Fibroblast of lung (primary cell): ENCODE data around the gene PUS10. TPM values are rescaled to one million over a fixed set of nuclear protein-coding genes. Genes with fewer than 3 reads are reported as not detected.

Source experiments
- DNase-seq, 2 donors: peaks; one replicate each; pipeline versions ENCODE4 v3.0.0 to v3.0.0-alpha.2; 2010; ENCODE audit warnings: low read depth in 2 of 2
- H2AFZ ChIP-seq: 2 replicates; pipeline ENCODE4 v1.5.1; 2012; ENCODE audit warnings: low read length, control low read depth, inconsistent platforms
- H3K27ac ChIP-seq: 2 replicates; pipeline ENCODE4 v1.5.1; 2011; ENCODE audit warnings: low read length, control low read depth; ENCODE audit not compliant: insufficient read depth
- H3K27me3 ChIP-seq: 2 replicates; pipeline ENCODE4 v1.5.1; 2011; ENCODE audit warnings: mild to moderate bottlenecking, low read length; ENCODE audit not compliant: control insufficient read depth, insufficient read depth
- H3K36me3 ChIP-seq: 2 replicates; pipeline ENCODE4 v1.5.1; 2011; ENCODE audit warnings: low read length; ENCODE audit not compliant: control insufficient read depth, insufficient read depth
- H3K4me1 ChIP-seq: 2 replicates; pipeline ENCODE4 v1.5.1; 2011; ENCODE audit warnings: low read length; ENCODE audit not compliant: control insufficient read depth, insufficient read depth; ENCODE audit errors: extremely low read depth
- H3K4me2 ChIP-seq: 2 replicates; pipeline ENCODE4 v1.5.1; 2011; ENCODE audit warnings: low read length, control low read depth; ENCODE audit not compliant: insufficient read depth; ENCODE audit errors: extremely low read depth
- H3K4me3 ChIP-seq, 4 experiments: fragments of 200-600 bp in 1 of 4; sonication (generic) in 1 of 4; replicated peaks in 1 of 4; 2 replicates each; pipeline ENCODE4 v1.5.1; 2011 to 2016; ENCODE audit warnings: low read length in 4 of 4, low read depth in 3 of 4, mild to moderate bottlenecking in 3 of 4, control low read depth in 2 of 4, inconsistent platforms in 1 of 4, mixed read lengths in 1 of 4; ENCODE audit not compliant: insufficient read depth in 1 of 4; ENCODE audit errors: control extremely low read depth in 1 of 4
- H3K79me2 ChIP-seq: 2 replicates; pipeline ENCODE4 v1.5.1; 2012; ENCODE audit warnings: mild to moderate bottlenecking, low read length, inconsistent platforms; ENCODE audit not compliant: control insufficient read depth, insufficient read depth
- H3K9ac ChIP-seq: 2 replicates; pipeline ENCODE4 v1.5.1; 2011; ENCODE audit warnings: mild to moderate bottlenecking, low read length, control low read depth; ENCODE audit not compliant: insufficient read depth
- H3K9me3 ChIP-seq: 2 replicates; pipeline ENCODE4 v1.5.1; 2012; ENCODE audit warnings: low read depth, low read length; ENCODE audit not compliant: control insufficient read depth, insufficient read depth
- H4K20me1 ChIP-seq: 2 replicates; pipeline ENCODE4 v1.5.1; 2011; ENCODE audit warnings: low read length; ENCODE audit not compliant: control insufficient read depth, insufficient read depth; ENCODE audit errors: extremely low read depth
- CTCF ChIP-seq, 2 donors: IDR thresholded peaks in 1 of 2; conservative IDR thresholded peaks in 1 of 2; 1 replicate in 1 of 2; 2 replicates in 1 of 2; pipeline ENCODE4 v1.5.1; 2011 to 2012; ENCODE audit warnings: low read length in 2 of 2, control low read depth in 1 of 2, inconsistent platforms in 1 of 2, low read depth in 1 of 2, mild to moderate bottlenecking in 1 of 2
- EZH2 ChIP-seq: IDR thresholded peaks from 2 replicates; pipeline ENCODE4 v1.5.1; 2012; ENCODE audit warnings: low read length, control low read depth, mild to moderate bottlenecking; ENCODE audit errors: missing control alignments
- polyA plus RNA-seq, 2 donors: library from polyadenylated mRNA; depleted of rRNA in 1 of 2; stranded (reverse) in 1 of 2; unstranded in 1 of 2; fragments of >200 nt; gene quantifications; 2 replicates each; pipeline ENCODE4 v1.2.1, GENCODE V29; 2011 to 2012; ENCODE audit warnings: missing spikeins in 1 of 2
- total RNA-seq: library from RNA; depleted of rRNA; stranded (reverse); fragments of >200 nt; gene quantifications from 2 replicates; pipeline ENCODE4 v1.2.1, GENCODE V29; 2014

The PUS10 gene
- total and polyA plus RNA-seq, 2 donors (not counting 1 experiment from before 2014, with no cell fraction given), result 6.0 to 9.2 TPM

GRCh38 chr2:60962528-60962927 lies 55.5 kb downstream of the PUS10 start:
- no peaks in the 10 kb centered on the region for H3K36me3 ChIP-seq
- no peak overlapping the region for H3K4me2 ChIP-seq

GRCh38 chr2:60961457-60961856 lies 56.6 kb downstream of the PUS10 start:
- Histone ChIP-seq H3K9me3 (no peaks in the 10 kb centered on the region), H3K4me3 (no peak overlapping the region), H4K20me1 (no peaks in the 10 kb centered on the region), H3K79me2 (no peaks in the 10 kb centered on the region), H3K4me1 (no peaks in the 10 kb centered on the region), H3K9ac (no peak overlapping the region), H3K4me2 (no peak overlapping the region), H3K27me3 (no peaks in the 10 kb centered on the region), H3K27ac (no peak overlapping the region), H2AFZ (no peak overlapping the region), H3K36me3 (no peaks in the 10 kb centered on the region)
- peak; percentile 44 to 47 for DNase-seq
- TF ChIP-seq EZH2, result no peak
- TF ChIP-seq CTCF (conservative IDR thresholded peaks at IDR 0.05 in 1 of 2, IDR thresholded peaks at IDR 0.05 in 1 of 2; ENCODE audit: low read depth in 1 of 2, low read length in 2 of 2), result no peak

More at GRCh38 chr2:60962528-60962927, 55.5 kb downstream of the PUS10 start:
- DNase-seq, result no peak
- H3K79me2 ChIP-seq, result no peaks in the 10 kb centered on the region
- no peaks in the 10 kb centered on the region for H4K20me1 ChIP-seq
- TF ChIP-seq EZH2 (no peak), CTCF (conservative IDR thresholded peaks at IDR 0.05 in 1 of 2, IDR thresholded peaks at IDR 0.05 in 1 of 2; ENCODE audit: low read depth in 1 of 2, low read length in 2 of 2) (no peak)
- no peak overlapping the region for H3K4me3 ChIP-seq
- no peaks in the 10 kb centered on the region for H3K27me3 ChIP-seq
- no peaks in the 10 kb centered on the region for H3K4me1 ChIP-seq
- H3K27ac ChIP-seq, result no peak overlapping the region
- H3K9me3 ChIP-seq, result no peaks in the 10 kb centered on the region
- no peak overlapping the region for H3K9ac ChIP-seq
- no peak overlapping the region for H2AFZ ChIP-seq

- no peak for DNase-seq
- no peak overlapping the region for H3K4me3 ChIP-seq
- no peaks in the 10 kb centered on the region for H3K27me3 ChIP-seq
- no peaks in the 10 kb centered on the region for H3K79me2 ChIP-seq
- H3K27ac ChIP-seq, result no peak overlapping the region
- no peaks in the 10 kb centered on the region for H3K36me3 ChIP-seq
- no peak overlapping the region for H2AFZ ChIP-seq
- no peaks in the 10 kb centered on the region for H3K4me1 ChIP-seq
- H4K20me1 ChIP-seq, result no peaks in the 10 kb centered on the region
- no peaks in the 10 kb centered on the region for H3K9me3 ChIP-seq
- no peak for TF ChIP-seq CTCF (conservative IDR thresholded peaks at IDR 0.05 in 1 of 2, IDR thresholded peaks at IDR 0.05 in 1 of 2; ENCODE audit: low read depth in 1 of 2, low read length in 2 of 2)
- H3K4me2 ChIP-seq, result no peak overlapping the region
- H3K9ac ChIP-seq, result no peak overlapping the region
These were observed 57.3 kb downstream of the PUS10 start for GRCh38 chr2:60960706-60961105.
